PC-9 (cell line): ENCODE data around the gene ARID4B. TPM values are rescaled to one million over a fixed set of nuclear protein-coding genes. Genes with fewer than 3 reads are reported as not detected.
A peak's percentile ranks its signal among the peaks of the same experiment; 100 is the strongest.

Source experiments
- Bru-seq: library from RNA; stranded (reverse); fragments of 400-500 nt; gene quantifications from one replicate; lab custom pipeline; 2021; lab: Mats Ljungman, UMichigan
- BruChase-seq, 2 experiments: library from RNA; stranded (reverse); fragments of 400-500 nt; gene quantifications; one replicate each; lab custom pipeline; 2021; lab: Mats Ljungman, UMichigan
- BruUV-seq: library from RNA; stranded (reverse); fragments of 400-500 nt; replicated peaks from 2 replicates; lab custom pipeline; 2021; lab: Mats Ljungman, UMichigan
- CTCF ChIA-PET: fragments of 300-600 bp; sonication (Branson Sonifier 250); formaldehyde crosslinking; loops from one replicate; lab custom pipeline; 2022; ENCODE audit warnings: antibody characterized with exemption; lab: Charles Lee
- POLR2A ChIA-PET: fragments of 300-600 bp; sonication (Branson Sonifier 250); formaldehyde crosslinking; loops from one replicate; lab custom pipeline; 2022; ENCODE audit warnings: antibody characterized with exemption; ENCODE audit not compliant: unreplicated experiment; lab: Charles Lee
- DNase-seq, 2 experiments: peaks; one replicate each; pipeline versions ENCODE4 v3.0.0 to v3.0.0-alpha.2; 2015 to 2022; ENCODE audit warnings: mixed read lengths in 1 of 2
- H2AFZ ChIP-seq: fragments of 200-600 bp; sonication (generic); 2 replicates; pipeline ENCODE4 v1.8.1; 2017; ENCODE audit warnings: antibody characterized with exemption
- H3F3A ChIP-seq: fragments of 200-600 bp; sonication (generic); 2 replicates; pipeline ENCODE4 v1.8.1; 2017; ENCODE audit warnings: antibody characterized with exemption, mild to moderate bottlenecking, low read depth; ENCODE audit not compliant: insufficient read depth
- H3K27ac ChIP-seq: fragments of 200-600 bp; sonication (generic); 2 replicates; pipeline ENCODE4 v1.6.1; 2016; ENCODE audit warnings: mixed run types
- H3K27me3 ChIP-seq: fragments of 200-600 bp; sonication (generic); 2 replicates; pipeline ENCODE4 v1.6.1; 2016; ENCODE audit warnings: low read depth, mixed run types; ENCODE audit not compliant: insufficient read depth
- H3K36me3 ChIP-seq: fragments of 200-600 bp; sonication (generic); 2 replicates; pipeline ENCODE4 v1.6.1; 2016; ENCODE audit warnings: low read depth, mixed run types
- H3K4me1 ChIP-seq: fragments of 200-600 bp; sonication (generic); replicated peaks from 2 replicates; pipeline ENCODE4 v1.6.1; 2016; ENCODE audit warnings: mixed run types; ENCODE audit not compliant: insufficient read depth
- H3K4me2 ChIP-seq: fragments of 200-600 bp; sonication (generic); 2 replicates; pipeline ENCODE4 v1.6.1; 2017; ENCODE audit warnings: mixed run types
- H3K4me3 ChIP-seq: fragments of 200-600 bp; sonication (generic); 2 replicates; pipeline ENCODE4 v1.6.1; 2016; ENCODE audit warnings: mixed run types
- H3K79me2 ChIP-seq: fragments of 200-600 bp; sonication (generic); 2 replicates; pipeline ENCODE4 v1.6.1; 2017; ENCODE audit warnings: low read depth, mixed run types
- H3K9me2 ChIP-seq: fragments of 200-600 bp; sonication (generic); 2 replicates; pipeline ENCODE4 v1.8.1; 2017; ENCODE audit warnings: mild to moderate bottlenecking; ENCODE audit not compliant: insufficient read depth
- H3K9me3 ChIP-seq: fragments of 200-600 bp; sonication (generic); 2 replicates; pipeline ENCODE4 v1.8.1; 2016; ENCODE audit warnings: low read depth; ENCODE audit not compliant: insufficient read depth
- H4K20me1 ChIP-seq: fragments of 200-600 bp; sonication (generic); 2 replicates; pipeline ENCODE4 v1.8.1; 2017; ENCODE audit not compliant: insufficient read depth
- EZH2 ChIP-seq: fragments of 200-600 bp; sonication (generic); IDR thresholded peaks from 2 replicates; pipeline ENCODE4 v1.8.0; 2017; ENCODE audit warnings: antibody characterized with exemption, low read depth
- intact Hi-C: fragments of 100-400 bp; cut with micrococcal nuclease; formaldehyde crosslinking; loops from one replicate; pipeline ENCODE4 v1.10.0; 2022; ENCODE audit not compliant: unreplicated experiment
- long read RNA-seq: library from polyadenylated mRNA; stranded (forward); transcript quantifications from one replicate; pipeline ENCODE4 v2.0.0, GENCODE V29; 2022
- total RNA-seq: library from RNA; stranded (reverse); gene quantifications from 2 replicates; pipeline ENCODE4 v1.2.3, GENCODE V29; 2021
- TF ChIP-seq, protein P1 (sequence below): fragments of 200-600 bp; sonication (generic); conservative IDR thresholded peaks from 2 replicates; pipeline ENCODE4 v1.6.1; 2017; ENCODE audit warnings: mixed run types, antibody characterized with exemption, mild to moderate bottlenecking, moderate library complexity

The ARID4B gene, protein sequence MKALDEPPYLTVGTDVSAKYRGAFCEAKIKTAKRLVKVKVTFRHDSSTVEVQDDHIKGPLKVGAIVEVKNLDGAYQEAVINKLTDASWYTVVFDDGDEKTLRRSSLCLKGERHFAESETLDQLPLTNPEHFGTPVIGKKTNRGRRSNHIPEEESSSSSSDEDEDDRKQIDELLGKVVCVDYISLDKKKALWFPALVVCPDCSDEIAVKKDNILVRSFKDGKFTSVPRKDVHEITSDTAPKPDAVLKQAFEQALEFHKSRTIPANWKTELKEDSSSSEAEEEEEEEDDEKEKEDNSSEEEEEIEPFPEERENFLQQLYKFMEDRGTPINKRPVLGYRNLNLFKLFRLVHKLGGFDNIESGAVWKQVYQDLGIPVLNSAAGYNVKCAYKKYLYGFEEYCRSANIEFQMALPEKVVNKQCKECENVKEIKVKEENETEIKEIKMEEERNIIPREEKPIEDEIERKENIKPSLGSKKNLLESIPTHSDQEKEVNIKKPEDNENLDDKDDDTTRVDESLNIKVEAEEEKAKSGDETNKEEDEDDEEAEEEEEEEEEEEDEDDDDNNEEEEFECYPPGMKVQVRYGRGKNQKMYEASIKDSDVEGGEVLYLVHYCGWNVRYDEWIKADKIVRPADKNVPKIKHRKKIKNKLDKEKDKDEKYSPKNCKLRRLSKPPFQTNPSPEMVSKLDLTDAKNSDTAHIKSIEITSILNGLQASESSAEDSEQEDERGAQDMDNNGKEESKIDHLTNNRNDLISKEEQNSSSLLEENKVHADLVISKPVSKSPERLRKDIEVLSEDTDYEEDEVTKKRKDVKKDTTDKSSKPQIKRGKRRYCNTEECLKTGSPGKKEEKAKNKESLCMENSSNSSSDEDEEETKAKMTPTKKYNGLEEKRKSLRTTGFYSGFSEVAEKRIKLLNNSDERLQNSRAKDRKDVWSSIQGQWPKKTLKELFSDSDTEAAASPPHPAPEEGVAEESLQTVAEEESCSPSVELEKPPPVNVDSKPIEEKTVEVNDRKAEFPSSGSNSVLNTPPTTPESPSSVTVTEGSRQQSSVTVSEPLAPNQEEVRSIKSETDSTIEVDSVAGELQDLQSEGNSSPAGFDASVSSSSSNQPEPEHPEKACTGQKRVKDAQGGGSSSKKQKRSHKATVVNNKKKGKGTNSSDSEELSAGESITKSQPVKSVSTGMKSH (N-terminal part only)
- total RNA-seq = 42.6 and 47.1 TPM in 2 replicates
- Bru-seq, nascent RNA = percentile 94 among the genes with signal in this experiment
- percentile 89 among the genes with signal in this experiment for BruChase-seq, experiment 1, labeled RNA remaining after a 2-hour chase
- percentile 70 among the genes with signal in this experiment for BruChase-seq, experiment 2, labeled RNA remaining after a 6-hour chase
- long read RNA-seq, full-length matches to known transcripts = 11 of 23 reads
- long read RNA-seq, partial matches to known transcripts = 7 of 23 reads
- long read RNA-seq, other reads (novel, unspliced or antisense) = 5 of 23 reads

DNA sequence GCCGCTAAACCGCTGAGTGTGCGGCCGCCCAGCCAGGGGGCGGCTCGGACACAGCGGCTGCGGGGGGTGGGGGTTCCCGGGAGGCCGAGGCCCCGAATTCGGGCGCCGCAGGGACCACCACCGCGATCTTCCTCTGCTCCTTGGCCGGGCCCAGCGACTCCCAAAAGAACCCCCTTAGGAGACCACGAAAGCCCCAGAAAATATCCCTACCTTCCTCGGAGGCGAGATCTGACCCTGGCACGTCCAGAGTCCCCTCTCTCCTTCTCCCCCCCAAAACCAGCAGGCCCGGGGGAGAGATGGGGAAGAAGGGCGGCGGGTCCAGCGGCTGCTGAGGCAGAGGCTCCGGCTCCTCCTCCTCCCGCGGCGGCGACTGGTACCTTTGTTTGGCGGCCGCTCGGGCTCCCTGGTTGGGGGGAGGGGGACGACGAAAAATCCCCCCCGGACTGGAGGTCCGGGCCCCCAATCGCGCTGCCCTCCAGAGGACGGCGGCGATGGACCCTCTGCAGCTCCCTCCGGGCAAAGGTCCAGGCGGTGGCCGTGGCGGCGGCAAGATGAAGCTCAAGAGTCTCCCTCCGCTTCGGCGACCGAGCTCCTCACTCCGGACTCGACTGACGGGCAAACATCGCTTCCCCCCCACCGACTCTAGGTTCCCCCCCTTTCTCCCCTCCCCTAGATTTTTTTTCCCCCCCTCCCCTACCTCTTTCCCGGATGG, at the start of gene ARID4B:
Gene ARID4B, minus strand, starts transcription at position 621 of the 712 bp plus-strand sequence. CDS start 1,260 bp downstream, outside the sequence.
- Histone ChIP-seq H3K4me2 (peak within 1 kb of the TSS; percentile 94), H3F3A (peaks cover 16% of the 10 kb centered on the region), H3K79me2 (peaks cover 89% of the 10 kb centered on the region), H3K27ac (peak within 1 kb of the TSS; percentile 79), H3K9me3 (no peaks in the 10 kb centered on the region), H3K27me3 (no peaks in the 10 kb centered on the region), H3K4me3 (peak within 1 kb of the TSS; percentile 89), H4K20me1 (peaks cover 30% of the 10 kb centered on the region), H3K36me3 (peaks cover 24% of the 10 kb centered on the region; the same call in 1 of the 2 replicates), H3K4me1 (peaks cover 47% of the 10 kb centered on the region), H3K9me2 (peaks cover 5% of the 10 kb centered on the region; the same call in 1 of the 2 replicates), H2AFZ (peak within 1 kb of the TSS; percentile 74)
- intact Hi-C loops = loop anchor here (1.0 to 10.0 kb wide), 9 partner anchors 31 to 955 kb away; partner anchors contain the start of genes B3GALNT2, COA6, RBM34 and TBCE
- POLR2A ChIA-PET = interaction anchor here (0.5 to 0.8 kb wide), 8 partner anchors 11 to 1204 kb away, joined by 3 to 33 read pairs (median 6); no protein-coding TSS in a partner anchor
- CTCF ChIA-PET = interaction anchor here (0.9 to 1.1 kb wide), 2 partner anchors 88 to 89 kb away, joined by 3 to 5 read pairs; no protein-coding TSS in a partner anchor
- TF ChIP-seq EZH2 = no peak
- TF ChIP-seq, protein P1, sequence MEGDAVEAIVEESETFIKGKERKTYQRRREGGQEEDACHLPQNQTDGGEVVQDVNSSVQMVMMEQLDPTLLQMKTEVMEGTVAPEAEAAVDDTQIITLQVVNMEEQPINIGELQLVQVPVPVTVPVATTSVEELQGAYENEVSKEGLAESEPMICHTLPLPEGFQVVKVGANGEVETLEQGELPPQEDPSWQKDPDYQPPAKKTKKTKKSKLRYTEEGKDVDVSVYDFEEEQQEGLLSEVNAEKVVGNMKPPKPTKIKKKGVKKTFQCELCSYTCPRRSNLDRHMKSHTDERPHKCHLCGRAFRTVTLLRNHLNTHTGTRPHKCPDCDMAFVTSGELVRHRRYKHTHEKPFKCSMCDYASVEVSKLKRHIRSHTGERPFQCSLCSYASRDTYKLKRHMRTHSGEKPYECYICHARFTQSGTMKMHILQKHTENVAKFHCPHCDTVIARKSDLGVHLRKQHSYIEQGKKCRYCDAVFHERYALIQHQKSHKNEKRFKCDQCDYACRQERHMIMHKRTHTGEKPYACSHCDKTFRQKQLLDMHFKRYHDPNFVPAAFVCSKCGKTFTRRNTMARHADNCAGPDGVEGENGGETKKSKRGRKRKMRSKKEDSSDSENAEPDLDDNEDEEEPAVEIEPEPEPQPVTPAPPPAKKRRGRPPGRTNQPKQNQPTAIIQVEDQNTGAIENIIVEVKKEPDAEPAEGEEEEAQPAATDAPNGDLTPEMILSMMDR = no peak
- TSS peak; percentile 50 for BruUV-seq
- DNase-seq = peak; percentile 13 to 44

- Histone ChIP-seq H3K9me3 (no peaks in the 10 kb centered on the region), H3K27me3 (no peaks in the 10 kb centered on the region), H3K4me1 (no peaks in the 10 kb centered on the region), H3F3A (no peaks in the 10 kb centered on the region), H4K20me1 (no peaks in the 10 kb centered on the region), H3K36me3 (peaks cover 7% of the 10 kb centered on the region; the same call in 1 of the 2 replicates), H3K4me3 (no peak overlapping the region), H3K27ac (no peak overlapping the region), H3K9me2 (no peaks in the 10 kb centered on the region), H3K79me2 (peaks cover 10% of the 10 kb centered on the region; the same call in 1 of the 2 replicates), H3K4me2 (no peak overlapping the region), H2AFZ (no peak overlapping the region)
- intact Hi-C loops = no loop called here
- ChIA-PET POLR2A (interaction anchor here (0.7 kb wide), 1 partner anchor 28 kb away, joined by 3 read pairs; no protein-coding TSS in a partner anchor), CTCF (interaction anchor here (0.6 kb wide), 1 partner anchor 131 kb away, joined by 3 read pairs; no protein-coding TSS in a partner anchor)
- DNase-seq = no peak
- TF ChIP-seq, protein P1 = no peak
- no peak for TF ChIP-seq EZH2
- BruUV-seq = no TSS peak
These were observed 48.1 kb upstream of the ARID4B start for GRCh38 chr1:235375919-235376605.
